Mammary epithelial cell (primary cell): Measurements from ENCODE around the gene COMP.

Source experiments
- EZH2 ChIP-seq: IDR thresholded peaks from 2 replicates; pipeline ENCODE4 v1.6.1; 2012; ENCODE audit warnings: low read length, inconsistent platforms, borderline replicate concordance
- TF ChIP-seq, protein P1 (sequence below), 2 donors: IDR thresholded peaks in 1 of 2; conservative IDR thresholded peaks in 1 of 2; 2 replicates each; pipeline ENCODE4 v1.5.1; 2011 to 2012; ENCODE audit warnings: inconsistent platforms in 2 of 2, low read length in 2 of 2, mild to moderate bottlenecking in 2 of 2, control low read depth in 1 of 2, low read depth in 1 of 2; ENCODE audit not compliant: insufficient read depth in 1 of 2; ENCODE audit errors: extremely low read depth in 1 of 2

DNA sequence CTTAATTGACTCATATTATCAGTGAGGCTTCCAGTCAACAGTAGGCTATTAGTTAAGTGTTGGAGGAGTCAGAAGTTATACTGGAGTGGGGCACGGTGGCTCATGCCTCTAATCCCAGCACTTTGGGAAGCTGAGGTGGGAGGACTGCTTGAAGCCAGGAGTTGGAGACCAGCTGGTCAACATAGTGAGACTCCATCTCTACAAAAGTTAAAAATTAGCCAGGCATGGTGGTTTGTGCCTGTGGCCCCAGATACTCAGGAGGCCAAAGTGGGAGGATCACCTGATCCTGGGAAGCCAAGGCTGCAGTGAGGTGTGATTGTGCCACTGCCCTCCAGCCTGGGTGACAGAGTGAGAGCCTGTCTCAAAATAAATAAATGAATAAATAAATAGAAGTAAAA lies 53.2 kb downstream of the COMP start:
- TF ChIP-seq, protein P1, sequence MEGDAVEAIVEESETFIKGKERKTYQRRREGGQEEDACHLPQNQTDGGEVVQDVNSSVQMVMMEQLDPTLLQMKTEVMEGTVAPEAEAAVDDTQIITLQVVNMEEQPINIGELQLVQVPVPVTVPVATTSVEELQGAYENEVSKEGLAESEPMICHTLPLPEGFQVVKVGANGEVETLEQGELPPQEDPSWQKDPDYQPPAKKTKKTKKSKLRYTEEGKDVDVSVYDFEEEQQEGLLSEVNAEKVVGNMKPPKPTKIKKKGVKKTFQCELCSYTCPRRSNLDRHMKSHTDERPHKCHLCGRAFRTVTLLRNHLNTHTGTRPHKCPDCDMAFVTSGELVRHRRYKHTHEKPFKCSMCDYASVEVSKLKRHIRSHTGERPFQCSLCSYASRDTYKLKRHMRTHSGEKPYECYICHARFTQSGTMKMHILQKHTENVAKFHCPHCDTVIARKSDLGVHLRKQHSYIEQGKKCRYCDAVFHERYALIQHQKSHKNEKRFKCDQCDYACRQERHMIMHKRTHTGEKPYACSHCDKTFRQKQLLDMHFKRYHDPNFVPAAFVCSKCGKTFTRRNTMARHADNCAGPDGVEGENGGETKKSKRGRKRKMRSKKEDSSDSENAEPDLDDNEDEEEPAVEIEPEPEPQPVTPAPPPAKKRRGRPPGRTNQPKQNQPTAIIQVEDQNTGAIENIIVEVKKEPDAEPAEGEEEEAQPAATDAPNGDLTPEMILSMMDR (conservative IDR thresholded peaks at IDR 0.05 in 1 of 2, IDR thresholded peaks at IDR 0.05 in 1 of 2; ENCODE audit: extremely low read depth in 1 of 2, insufficient read depth in 1 of 2, low read depth in 1 of 2, low read length in 2 of 2): no peak
- TF ChIP-seq EZH2: no peak
